Right renal cortex interstitium (tissue), 3 donors: ENCODE results near the gene BCAS3. TPM values are rescaled to one million over a fixed set of nuclear protein-coding genes. Genes with fewer than 3 reads are reported as not detected.

ENCODE experiments used
- polyA plus RNA-seq, 3 donors: library from polyadenylated mRNA; unstranded; fragments of 120-200 nt; gene quantifications; one replicate each; pipeline ENCODE4 v1.2.1, GENCODE V29; 2013; ENCODE audit not compliant: insufficient read length in 3 of 3

Gene BCAS3
- polyA plus RNA-seq, 3 donors = 27.6 to 28.5 (median 27.8) TPM

Other genes with a start within 250 kb of the BCAS3 start
- 10 to 100 TPM; 54.2 to 56.3 (median 54.6) TPM for gene APPBP2, start 151.6 kb upstream of the BCAS3 start, polyA plus RNA-seq
- 10 to 100 TPM; 25.2 to 26.0 (median 25.3) TPM for gene PPM1D, start 77.7 kb upstream of the BCAS3 start, polyA plus RNA-seq